ENCODE measurements around the gene TXNL4A. TPM values are rescaled to one million over a fixed set of nuclear protein-coding genes. Genes with fewer than 3 reads are reported as not detected.

The TXNL4A gene
- total RNA-seq, 2 donors from 2014 or later = 117 to 138 TPM

GRCh38 chr18:79956276-79956675 is 32.1 kb downstream of the TXNL4A start:
- Histone ChIP-seq H3K27ac (ENCODE audit: low read depth, low read length) (no peak overlapping the region), H3K36me3 (ENCODE audit: control insufficient read depth, insufficient read depth, low read length) (no peaks in the 10 kb centered on the region), H3K9me3 (ENCODE audit: control insufficient read depth, low read length) (no peaks in the 10 kb centered on the region), H3K4me1 (ENCODE audit: control insufficient read depth, insufficient read depth, low read length) (peaks cover 10% of the 10 kb centered on the region), H3K9ac (ENCODE audit: extremely low read depth, low read length, poor library complexity, severe bottlenecking) (no peak overlapping the region), H3K27me3 (ENCODE audit: control insufficient read depth, insufficient read depth, low read length, poor library complexity, severe bottlenecking) (peaks cover 15% of the 10 kb centered on the region), H3K4me3 (ENCODE audit: low read length) (no peak overlapping the region)
- TF ChIP-seq CTCF (conservative IDR thresholded peaks at IDR 0.05) = no peak
- peak; percentile 24 for DNase-seq
- 100% methylated on average over 2 of the region's 2 CpGs; no CpG with 5 or more reads in 1 of the 2 experiments for WGBS, 2 experiments (ENCODE audit: insufficient coverage in 1 of 2, insufficient read length in 1 of 2)
- no peaks in the 10 kb centered on the region for H3K9me3 Mint-ChIP-seq
- peaks cover 84% of the 10 kb centered on the region for H3K27me3 Mint-ChIP-seq (ENCODE audit: insufficient read depth)
- H3K4me3 Mint-ChIP-seq = no peak overlapping the region
- no peaks in the 10 kb centered on the region for H3K36me3 Mint-ChIP-seq (ENCODE audit: low read depth)
- peaks cover 18% of the 10 kb centered on the region for H3K4me1 Mint-ChIP-seq
- H3K27ac Mint-ChIP-seq = no peak overlapping the region

- H3K27ac Mint-ChIP-seq = no peak overlapping the region
- Histone ChIP-seq H3K4me1 (ENCODE audit: control insufficient read depth, insufficient read depth, low read length) (peaks cover 6% of the 10 kb centered on the region), H3K27ac (ENCODE audit: low read depth, low read length) (no peak overlapping the region), H3K4me3 (ENCODE audit: low read length) (no peak overlapping the region), H3K9me3 (ENCODE audit: control insufficient read depth, low read length) (no peaks in the 10 kb centered on the region), H3K36me3 (ENCODE audit: control insufficient read depth, insufficient read depth, low read length) (no peaks in the 10 kb centered on the region), H3K27me3 (ENCODE audit: control insufficient read depth, insufficient read depth, low read length, poor library complexity, severe bottlenecking) (peaks cover 15% of the 10 kb centered on the region), H3K9ac (ENCODE audit: extremely low read depth, low read length, poor library complexity, severe bottlenecking) (no peak overlapping the region)
- no peaks in the 10 kb centered on the region for H3K9me3 Mint-ChIP-seq
- TF ChIP-seq CTCF (conservative IDR thresholded peaks at IDR 0.05) = no peak
- H3K27me3 Mint-ChIP-seq (ENCODE audit: insufficient read depth) = peaks cover 78% of the 10 kb centered on the region
- H3K36me3 Mint-ChIP-seq (ENCODE audit: low read depth) = no peaks in the 10 kb centered on the region
- peak; percentile 22 for DNase-seq
- H3K4me1 Mint-ChIP-seq = peaks cover 13% of the 10 kb centered on the region
- 88 to 93% methylated on average over 10 to 12 of the region's 12 CpGs for WGBS, 2 experiments (ENCODE audit: insufficient coverage in 1 of 2, insufficient read length in 1 of 2)
- H3K4me3 Mint-ChIP-seq = no peak overlapping the region
These were observed 32.9 kb downstream of the TXNL4A start for GRCh38 chr18:79955302-79956075.

- no peak overlapping the region for H3K4me3 ChIP-seq (ENCODE audit: low read length)
These were observed 33.6 kb downstream of the TXNL4A start for GRCh38 chr18:79954791-79955190.

More at GRCh38 chr18:79954791-79955190, 33.6 kb downstream of the TXNL4A start:
- Histone ChIP-seq H3K27me3 (ENCODE audit: control insufficient read depth, insufficient read depth, low read length, poor library complexity, severe bottlenecking) (peaks cover 15% of the 10 kb centered on the region), H3K4me1 (ENCODE audit: control insufficient read depth, insufficient read depth, low read length) (peaks cover 6% of the 10 kb centered on the region), H3K36me3 (ENCODE audit: control insufficient read depth, insufficient read depth, low read length) (no peaks in the 10 kb centered on the region), H3K9me3 (ENCODE audit: control insufficient read depth, low read length) (no peaks in the 10 kb centered on the region), H3K27ac (ENCODE audit: low read depth, low read length) (no peak overlapping the region), H3K9ac (ENCODE audit: extremely low read depth, low read length, poor library complexity, severe bottlenecking) (no peak overlapping the region)
- Mint-ChIP-seq H3K9me3 (no peaks in the 10 kb centered on the region), H3K4me1 (peaks cover 6% of the 10 kb centered on the region), H3K4me3 (no peak overlapping the region), H3K27me3 (ENCODE audit: insufficient read depth) (peaks cover 81% of the 10 kb centered on the region), H3K36me3 (ENCODE audit: low read depth) (peaks cover under 1% of the 10 kb centered on the region), H3K27ac (no peak overlapping the region)
- DNase-seq = peak; percentile 43
- TF ChIP-seq CTCF (conservative IDR thresholded peaks at IDR 0.05) = no peak
- 90 to 95% methylated on average over 5 of the region's 5 CpGs for WGBS, 2 experiments (ENCODE audit: insufficient coverage in 1 of 2, insufficient read length in 1 of 2)
